Camera-type eye (tissue), 1 donor: ENCODE results near the gene KCNAB1. TPM values are rescaled to one million over a fixed set of nuclear protein-coding genes. Genes with fewer than 3 reads are reported as not detected.

Experiments used
- total RNA-seq: library from RNA; depleted of rRNA; stranded (reverse); fragments of >200 nt; gene quantifications from one replicate; pipeline ENCODE4 v1.2.3, GENCODE V29; 2014

KCNAB1 gene
- total RNA-seq, result 23.5 TPM

GRCh38 chr3:156120528-156121251 is at the start of gene KCNAB1:
Gene KCNAB1, plus strand, starts transcription at chr3:156120578.

GRCh38 chr3:156554842-156555687 is 434.7 kb downstream of the KCNAB1 start, which contains the start of gene SSR3:
Gene SSR3, minus strand, starts transcription at chr3:156555117. Its CDS starts 28 bp downstream, at chr3:156555089.

Other genes starting within 250 kb of the KCNAB1 start
- gene GMPS, start 249.9 kb upstream of the KCNAB1 start, total RNA-seq, result 46.5 TPM